Measurements from ENCODE around the gene VEPH1.

VEPH1 gene

GRCh38 chr3:157523814-157524213 is 20.6 kb upstream of the VEPH1 start:
- FAIRE-seq (no peak), DNase-seq (ENCODE audit: low spot score) (no peak)

- DNase-seq (ENCODE audit: low spot score) (no peak), FAIRE-seq (no peak)
Observed at GRCh38 chr3:157522648-157523047, 19.4 kb upstream of the VEPH1 start.

DNA sequence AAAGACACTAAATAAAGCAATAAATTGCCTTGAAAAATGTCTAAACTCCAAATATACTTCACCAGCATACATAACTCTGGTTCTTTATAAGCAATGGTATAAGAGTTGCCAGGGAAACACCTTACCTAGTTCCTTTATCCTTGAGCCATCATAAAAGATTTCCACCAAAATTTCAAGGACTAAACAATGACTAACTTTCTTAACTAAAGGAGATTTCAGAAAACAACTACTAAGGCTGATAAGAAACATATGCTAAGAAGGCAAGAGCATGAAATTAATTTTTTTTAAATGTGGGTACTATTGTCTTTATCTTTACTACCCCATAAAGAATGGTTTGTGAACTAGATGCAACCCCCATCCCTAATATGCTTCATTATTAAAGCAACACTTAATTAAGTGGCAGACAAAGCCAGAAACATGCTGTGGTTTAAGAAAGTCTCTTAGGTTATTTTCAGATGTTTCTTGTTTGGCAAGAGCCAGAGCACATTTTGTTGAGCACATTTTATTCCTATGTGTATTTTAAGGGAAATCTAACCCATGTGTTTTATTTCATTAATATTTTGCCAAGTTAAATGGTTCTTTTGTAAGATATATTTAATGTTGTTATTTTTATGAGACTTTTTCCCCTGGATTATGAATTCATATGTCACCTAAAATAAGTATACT is 17.4 kb upstream of the VEPH1 start:
- DNase-seq (ENCODE audit: low spot score) (no peak), FAIRE-seq (no peak)

DNA sequence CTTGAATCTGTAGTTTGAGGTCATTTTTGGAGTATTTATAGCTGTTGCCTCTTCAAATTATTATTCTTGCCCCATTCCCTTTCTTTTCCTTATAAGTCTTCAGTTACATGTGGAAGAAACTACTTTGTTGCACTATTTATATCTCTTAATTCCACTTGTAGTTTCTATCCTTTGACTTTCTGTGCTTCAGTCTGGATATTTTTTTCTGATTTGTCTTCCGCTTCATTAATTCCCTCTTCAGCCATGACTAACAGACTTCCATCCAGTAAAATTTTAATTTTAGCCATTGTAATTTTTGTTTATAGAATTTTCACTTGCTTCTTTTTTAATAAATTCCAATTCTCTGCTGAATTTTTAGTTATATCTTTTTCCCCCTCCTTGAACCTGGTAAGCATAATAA is 15.7 kb upstream of the VEPH1 start:
- no peak for FAIRE-seq
- no peak for DNase-seq (ENCODE audit: low spot score)

GRCh38 chr3:157516928-157517327 is 13.7 kb upstream of the VEPH1 start:
- DNase-seq (ENCODE audit: low spot score) (no peak), FAIRE-seq (no peak)

GRCh38 chr3:157515398-157515797 is 12.2 kb upstream of the VEPH1 start:
- FAIRE-seq (no peak), DNase-seq (ENCODE audit: low spot score) (no peak)

- DNase-seq (ENCODE audit: low spot score) (no peak), FAIRE-seq (no peak)
Observed at GRCh38 chr3:157514371-157514895, 11.2 kb upstream of the VEPH1 start.

DNA sequence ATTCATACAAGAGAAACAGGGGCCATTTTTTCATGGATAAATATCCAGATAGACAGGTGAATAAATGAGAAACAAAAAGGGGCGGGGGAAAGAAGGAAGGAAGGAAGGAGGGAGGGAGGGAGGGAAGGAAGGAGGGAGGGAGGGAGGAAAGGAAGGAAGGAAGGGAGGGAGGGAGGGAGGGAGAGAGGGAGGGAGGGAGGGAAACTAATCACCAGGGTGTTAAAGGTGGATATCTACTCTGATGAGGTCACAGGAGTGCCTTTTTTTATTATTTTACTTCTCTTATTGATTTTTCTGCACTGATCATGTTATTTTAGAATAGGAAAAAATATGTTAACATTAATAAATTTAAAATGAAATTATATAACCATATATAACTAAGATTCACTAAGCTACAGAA is 10.4 kb upstream of the VEPH1 start:
- DNase-seq (ENCODE audit: low spot score) (no peak), FAIRE-seq (no peak)

DNA sequence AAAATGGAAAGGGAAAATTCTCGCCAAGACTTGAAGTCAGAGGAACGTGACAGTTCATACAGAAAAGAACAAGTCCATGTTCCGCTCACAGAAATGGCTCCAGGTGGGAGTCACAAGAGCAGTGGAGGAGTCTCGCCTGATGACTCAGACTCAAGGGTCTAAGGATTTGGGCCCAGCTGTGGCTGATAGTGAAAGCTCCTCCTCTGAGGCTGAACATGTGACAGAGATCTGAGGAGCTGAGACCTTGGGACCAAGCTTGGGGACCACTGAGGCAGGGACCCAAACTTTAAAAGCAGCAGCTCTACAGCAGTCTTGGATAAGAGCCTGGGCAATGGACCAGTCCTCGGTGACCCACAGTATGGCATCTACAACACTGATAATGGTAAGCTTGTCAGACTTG is 9.3 kb upstream of the VEPH1 start:
- DNase-seq (ENCODE audit: low spot score) (no peak), FAIRE-seq (no peak)

DNA sequence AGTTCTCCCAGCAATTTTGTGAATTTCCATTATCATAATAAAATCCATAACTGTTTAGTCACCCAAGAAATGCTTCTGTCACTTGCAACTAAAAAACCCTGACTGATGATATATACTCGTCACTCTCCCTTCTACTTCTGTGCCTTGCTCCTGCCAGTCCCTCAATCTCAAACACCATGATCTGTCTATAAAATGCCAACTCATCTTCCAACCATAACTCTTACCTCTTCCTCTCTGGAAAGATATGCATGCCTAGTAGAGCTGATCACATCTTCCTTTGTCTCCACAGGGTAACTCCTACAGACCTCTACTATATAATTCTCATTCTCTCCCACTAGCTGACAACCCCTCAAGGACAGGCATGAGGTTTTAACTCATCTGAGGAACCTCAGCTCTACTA is 5.2 kb upstream of the VEPH1 start:
- DNase-seq (ENCODE audit: low spot score), result no peak
- no peak for FAIRE-seq

GRCh38 chr3:157501863-157502262 is 1.4 kb downstream of the VEPH1 start:
- FAIRE-seq (no peak), DNase-seq (ENCODE audit: low spot score) (no peak)

DNA sequence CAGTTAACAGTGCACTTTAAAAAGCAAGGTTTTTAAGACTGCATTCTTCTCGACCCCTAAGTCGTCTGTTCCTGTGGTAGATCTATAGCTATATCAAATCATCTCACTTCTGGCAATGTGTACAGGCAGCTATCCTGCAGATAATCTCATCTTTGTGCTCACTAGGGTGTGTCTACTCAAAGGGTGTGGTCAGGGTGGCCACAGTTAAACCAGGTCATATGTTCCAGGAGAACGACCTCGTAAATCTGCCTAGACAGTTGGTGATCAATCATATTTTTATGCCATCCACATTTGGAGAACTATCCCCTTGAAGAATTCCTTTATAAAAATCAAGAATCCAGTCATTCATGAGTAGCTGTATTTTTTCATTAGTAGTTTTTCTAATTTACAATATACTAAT is 3.0 kb downstream of the VEPH1 start:
- no peak for FAIRE-seq
- DNase-seq (ENCODE audit: low spot score), result no peak

DNA sequence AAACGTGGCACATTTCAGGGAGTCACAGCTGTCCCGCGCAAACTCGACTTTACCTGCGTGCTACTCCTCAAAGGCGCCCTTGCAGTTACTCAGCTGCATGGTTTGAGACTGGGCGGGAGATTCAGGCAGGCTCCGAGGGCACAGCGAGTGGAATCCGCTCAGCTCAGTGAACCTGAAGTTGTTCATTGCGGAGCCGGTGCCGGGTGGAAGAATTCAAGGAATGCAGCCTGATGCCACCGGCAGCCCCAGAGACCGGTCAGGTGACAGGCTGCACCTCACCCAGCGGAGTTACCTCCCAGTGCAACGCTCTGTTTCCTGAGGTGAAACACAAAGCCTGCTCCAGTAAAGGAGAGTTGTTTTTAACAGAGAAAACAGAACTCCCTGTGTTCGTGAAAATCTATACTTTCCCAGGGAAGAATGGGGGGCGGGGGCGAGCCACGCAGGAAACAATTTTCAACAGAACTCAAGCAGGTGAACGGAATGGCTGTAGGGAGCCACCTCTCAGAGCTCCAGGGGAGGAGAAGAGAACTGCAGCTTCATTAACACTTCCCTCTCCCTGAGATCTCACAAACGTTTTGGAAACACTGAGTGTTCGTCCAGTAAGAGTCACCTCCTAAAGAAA is 3.8 kb downstream of the VEPH1 start:
- FAIRE-seq (no peak), DNase-seq (ENCODE audit: low spot score) (peak; percentile 79)

- DNase-seq (ENCODE audit: low spot score), result no peak
- FAIRE-seq, result no peak
Observed at GRCh38 chr3:157498371-157498770, 4.8 kb downstream of the VEPH1 start.

GRCh38 chr3:157495846-157496245 is 7.4 kb downstream of the VEPH1 start:
- DNase-seq (ENCODE audit: low spot score) (no peak), FAIRE-seq (no peak)

GRCh38 chr3:157494581-157495281 is 8.5 kb downstream of the VEPH1 start:
- FAIRE-seq (no peak), DNase-seq (ENCODE audit: low spot score) (no peak)

DNA sequence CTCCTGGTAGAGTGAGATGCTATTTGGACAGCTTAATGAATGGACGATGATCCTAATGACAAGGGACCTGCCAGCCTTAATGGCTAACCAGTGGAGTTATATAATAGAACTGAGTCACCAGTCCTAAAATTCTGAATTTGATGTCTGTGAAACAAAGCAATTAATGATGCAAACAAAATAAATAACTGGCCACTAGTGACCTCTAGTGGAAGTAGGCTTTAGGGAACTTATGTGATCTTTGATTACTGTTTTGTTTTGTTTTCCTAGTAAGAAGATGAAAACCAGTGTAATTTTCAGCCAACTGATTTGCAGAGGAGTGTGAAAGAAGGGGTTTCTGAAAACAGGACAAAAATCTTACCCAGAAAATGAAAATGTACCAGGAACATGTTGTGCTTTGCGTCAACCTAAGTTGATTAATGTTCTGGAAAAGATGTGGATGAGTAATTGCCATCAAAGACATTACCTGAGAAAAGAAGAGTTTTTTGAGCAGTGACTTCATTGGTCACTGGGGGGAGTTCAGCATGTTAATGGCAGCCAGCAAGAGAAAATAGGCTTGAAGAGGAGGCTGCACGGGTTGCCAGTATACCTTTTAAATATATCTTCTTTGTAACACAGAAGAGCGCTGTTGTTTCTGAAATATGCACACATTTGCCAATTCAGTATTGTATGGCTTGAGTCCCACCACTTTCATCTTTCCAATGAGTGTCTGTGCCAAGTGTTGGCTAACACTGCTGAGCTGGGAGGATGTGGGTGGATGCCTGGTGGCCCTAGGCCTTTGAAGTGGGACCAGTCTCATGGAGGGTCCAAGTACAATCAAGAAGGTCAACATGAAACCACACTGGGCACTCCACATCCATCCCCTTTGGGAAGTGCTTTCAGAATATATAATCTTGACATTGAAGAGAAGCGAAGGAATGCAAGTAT is 9.3 kb downstream of the VEPH1 start:
- DNase-seq (ENCODE audit: low spot score), result peak; percentile 15
- no peak for FAIRE-seq

DNA sequence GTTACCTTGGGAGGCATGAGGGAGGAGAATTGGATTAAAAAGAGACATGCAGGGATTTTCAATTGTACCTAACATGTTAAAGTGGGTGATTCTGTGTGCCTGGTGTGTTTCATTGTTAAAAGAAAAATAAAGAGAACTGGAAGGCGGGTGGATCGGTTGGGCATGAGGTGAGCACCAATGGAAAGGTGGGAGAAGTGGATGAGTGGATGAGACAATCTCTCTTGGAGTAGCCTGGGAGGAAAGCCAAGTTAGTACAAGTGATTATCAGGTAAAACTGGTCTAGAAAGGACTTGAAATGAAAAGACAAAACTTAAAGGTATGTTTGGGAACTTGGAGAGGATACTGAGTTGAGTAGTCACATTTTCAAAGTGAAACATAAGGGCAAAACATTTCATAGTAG is 12.1 kb downstream of the VEPH1 start:
- no peak for DNase-seq (ENCODE audit: low spot score)
- no peak for FAIRE-seq

DNA sequence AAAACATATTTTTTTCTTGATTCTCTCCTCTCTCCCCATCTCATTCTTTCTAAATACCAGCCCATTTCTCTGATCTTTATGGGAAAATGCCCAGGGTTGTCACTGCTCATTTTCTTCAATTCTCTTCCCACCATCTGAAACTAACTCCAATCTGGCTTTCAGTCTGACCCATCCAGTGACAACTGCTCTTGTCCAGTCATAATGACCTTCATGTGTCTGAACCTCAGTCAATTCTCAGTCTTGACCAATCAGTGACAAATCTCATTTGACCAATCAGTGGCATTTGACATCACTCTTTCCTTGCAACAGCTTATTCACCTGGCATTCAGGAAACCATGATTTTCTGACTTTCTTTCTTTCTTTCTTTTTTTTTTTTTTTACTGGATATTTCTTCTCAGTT is 15.1 kb downstream of the VEPH1 start:
- no peak for DNase-seq (ENCODE audit: low spot score)
- no peak for FAIRE-seq

- DNase-seq (ENCODE audit: low spot score), result no peak
- FAIRE-seq, result no peak
Observed at GRCh38 chr3:157487339-157487738, 15.9 kb downstream of the VEPH1 start.

DNA sequence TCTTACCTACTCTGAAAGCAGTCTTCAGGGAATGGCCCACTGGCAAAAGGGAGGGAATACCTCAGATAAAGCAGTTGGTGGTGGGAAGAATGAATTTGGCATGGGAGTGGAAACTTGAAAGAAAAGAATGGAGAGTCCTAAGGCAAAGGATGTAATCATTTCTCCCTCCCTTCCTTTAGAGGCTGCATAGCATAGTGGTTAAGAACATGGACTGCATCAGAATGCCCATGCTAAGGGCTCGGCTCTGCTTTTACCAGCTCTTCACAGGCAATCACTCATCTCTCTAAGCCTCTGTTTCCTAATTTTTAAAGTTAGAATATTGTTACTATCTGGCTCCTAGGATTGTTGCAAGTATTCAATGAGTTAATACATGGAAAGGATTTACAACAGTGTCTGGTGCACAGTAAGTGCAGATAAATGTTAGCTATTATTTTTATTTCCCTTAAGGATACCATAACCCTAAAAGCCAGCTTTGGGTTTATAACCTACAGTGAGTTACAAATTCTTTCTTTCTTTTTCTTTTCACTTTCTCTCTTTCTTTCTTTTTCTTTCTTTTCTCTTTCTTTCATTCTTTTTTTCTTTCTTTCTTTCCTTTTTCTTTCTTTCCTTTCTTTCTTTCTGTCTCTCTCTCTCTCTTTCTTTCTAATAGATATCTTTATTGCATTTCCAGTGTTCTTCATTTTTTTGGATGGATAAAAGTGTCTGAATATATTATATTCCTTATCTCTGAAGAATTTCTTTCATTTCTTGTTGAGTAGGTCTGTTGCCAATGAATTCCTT is 23.6 kb downstream of the VEPH1 start:
- DNase-seq (ENCODE audit: low spot score), result no peak
- no peak for FAIRE-seq
